ENCODE data around the gene DUSP12.

DNA sequence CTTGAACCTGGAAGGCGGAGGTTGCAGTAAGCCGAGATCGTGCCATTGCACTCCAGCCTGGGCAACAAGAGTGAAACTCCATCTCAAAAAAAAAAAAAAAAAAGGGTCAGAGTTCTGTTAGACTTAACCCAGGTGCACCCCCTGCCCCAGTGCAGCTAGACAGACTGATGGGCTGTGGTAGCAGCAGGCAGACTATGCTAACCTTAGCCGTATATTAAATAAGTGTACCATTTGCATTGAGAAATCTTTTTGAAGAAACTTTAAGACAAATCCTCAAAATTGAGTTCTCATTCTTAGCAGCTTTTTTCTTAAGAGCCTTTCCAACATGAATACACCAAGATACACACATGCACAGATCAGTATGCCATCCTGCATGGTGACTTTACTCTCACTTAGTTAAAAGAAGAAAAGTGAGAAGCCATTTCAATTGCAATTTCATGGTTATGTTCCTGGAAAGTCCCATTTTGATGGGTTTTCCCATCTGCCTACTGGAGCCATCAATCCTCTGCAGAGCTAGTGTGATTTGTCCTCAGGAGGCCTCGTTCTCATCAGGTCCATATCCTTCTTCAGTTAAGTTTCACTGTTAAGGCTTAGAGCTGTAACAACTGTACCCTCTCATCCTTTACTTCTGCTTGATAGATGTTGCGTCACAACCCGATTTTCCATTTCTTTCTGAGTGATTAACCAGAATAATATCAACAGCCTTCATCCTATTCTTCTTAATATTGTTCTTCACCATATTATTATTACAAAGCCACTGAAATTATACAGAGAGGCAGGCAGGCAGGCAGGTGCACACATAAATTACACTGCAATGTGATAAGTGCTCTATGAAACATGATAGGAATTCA, 21.0 kb upstream of the DUSP12 start:
- TF ChIP-seq, protein P1, sequence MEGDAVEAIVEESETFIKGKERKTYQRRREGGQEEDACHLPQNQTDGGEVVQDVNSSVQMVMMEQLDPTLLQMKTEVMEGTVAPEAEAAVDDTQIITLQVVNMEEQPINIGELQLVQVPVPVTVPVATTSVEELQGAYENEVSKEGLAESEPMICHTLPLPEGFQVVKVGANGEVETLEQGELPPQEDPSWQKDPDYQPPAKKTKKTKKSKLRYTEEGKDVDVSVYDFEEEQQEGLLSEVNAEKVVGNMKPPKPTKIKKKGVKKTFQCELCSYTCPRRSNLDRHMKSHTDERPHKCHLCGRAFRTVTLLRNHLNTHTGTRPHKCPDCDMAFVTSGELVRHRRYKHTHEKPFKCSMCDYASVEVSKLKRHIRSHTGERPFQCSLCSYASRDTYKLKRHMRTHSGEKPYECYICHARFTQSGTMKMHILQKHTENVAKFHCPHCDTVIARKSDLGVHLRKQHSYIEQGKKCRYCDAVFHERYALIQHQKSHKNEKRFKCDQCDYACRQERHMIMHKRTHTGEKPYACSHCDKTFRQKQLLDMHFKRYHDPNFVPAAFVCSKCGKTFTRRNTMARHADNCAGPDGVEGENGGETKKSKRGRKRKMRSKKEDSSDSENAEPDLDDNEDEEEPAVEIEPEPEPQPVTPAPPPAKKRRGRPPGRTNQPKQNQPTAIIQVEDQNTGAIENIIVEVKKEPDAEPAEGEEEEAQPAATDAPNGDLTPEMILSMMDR (conservative IDR thresholded peaks at IDR 0.05) = no peak
- TF ChIP-seq EZH2 (IDR thresholded peaks at IDR 0.05; ENCODE audit: low read depth) = no peak

Data from PC-9 (cell line).